ENCODE measurements around the gene MRPS21.

- TF ChIP-seq MAX (IDR thresholded peaks at IDR 0.05; ENCODE audit: low read depth, low read length) (no peak), CTCF (IDR thresholded peaks at IDR 0.05; ENCODE audit: low read depth, low read length) (no peak), POLR2A (IDR thresholded peaks at IDR 0.05; ENCODE audit: extremely low read depth, insufficient read length) (no peak)
These were observed 59.2 kb downstream of the MRPS21 start for GRCh38 chr1:150352866-150353265.

Data from NB4 (cell line).